AG04449 (cell line): ENCODE results near the gene ZCRB1.

Experiments
- CTCF ChIA-PET: fragments of 350-600 bp; formaldehyde crosslinking; extraction: SDS; loops from one replicate; lab custom pipeline; 2021; ENCODE audit warnings: antibody characterized with exemption; lab: Yijun Ruan, JAX
- POLR2A ChIA-PET: fragments of 400-600, 350-600 bp; formaldehyde crosslinking; extraction: SDS; loops from one replicate; lab custom pipeline; 2020; ENCODE audit warnings: antibody characterized with exemption, inconsistent platforms; lab: Yijun Ruan, JAX
- DNase-seq: peaks from one replicate; pipeline ENCODE4 v3.0.0-alpha.2; 2010; ENCODE audit warnings: low read depth, low spot score
- H3K4me3 ChIP-seq: 2 replicates; pipeline ENCODE4 v1.5.1; 2011; ENCODE audit warnings: low read depth, mild to moderate bottlenecking, control low read depth, low read length
- CTCF ChIP-seq: IDR thresholded peaks from one replicate; pipeline ENCODE4 v1.5.1; 2011; ENCODE audit warnings: mild to moderate bottlenecking, moderate library complexity, low read length, control low read depth, inconsistent platforms; ENCODE audit not compliant: insufficient read depth; ENCODE audit errors: missing control alignments

ZCRB1 gene

GRCh38 chr12:42285431-42285830 is 40.5 kb downstream of the ZCRB1 start:
- TF ChIP-seq CTCF, result no peak
- ChIA-PET CTCF (no interaction called here), POLR2A (no interaction called here)
- H3K4me3 ChIP-seq, result no peak overlapping the region
- DNase-seq, result no peak

GRCh38 chr12:42284876-42285275 is 41.0 kb downstream of the ZCRB1 start:
- H3K4me3 ChIP-seq, result no peak overlapping the region
- POLR2A ChIA-PET, result no interaction called here
- CTCF ChIA-PET, result interaction anchor here (1.0 kb wide), 1 partner anchor 10 kb away, joined by 3 read pairs; no protein-coding TSS in a partner anchor
- TF ChIP-seq CTCF, result no peak
- DNase-seq, result no peak

- no peak for TF ChIP-seq CTCF
- no peak overlapping the region for H3K4me3 ChIP-seq
- no peak for DNase-seq
- ChIA-PET CTCF (interaction anchor here (1.0 kb wide), 1 partner anchor 11 kb away, joined by 3 read pairs; no protein-coding TSS in a partner anchor), POLR2A (no interaction called here)
Measured at GRCh38 chr12:42284157-42284556, 41.7 kb downstream of the ZCRB1 start.

GRCh38 chr12:42283739-42284138 is 42.2 kb downstream of the ZCRB1 start:
- CTCF ChIA-PET, result interaction anchor here (1.8 kb wide), 1 partner anchor 89 kb away, joined by 4 read pairs; no protein-coding TSS in a partner anchor
- POLR2A ChIA-PET, result no interaction called here

GRCh38 chr12:42282294-42282693 is 43.6 kb downstream of the ZCRB1 start:
- no peak for DNase-seq
- TF ChIP-seq CTCF, result no peak
- H3K4me3 ChIP-seq, result no peak overlapping the region
- ChIA-PET POLR2A (no interaction called here), CTCF (interaction anchor here (1.8 kb wide), 1 partner anchor 90 kb away, joined by 4 read pairs; no protein-coding TSS in a partner anchor)

More at GRCh38 chr12:42283739-42284138, 42.2 kb downstream of the ZCRB1 start:
- no peak for DNase-seq
- TF ChIP-seq CTCF, result no peak
- H3K4me3 ChIP-seq, result no peak overlapping the region

GRCh38 chr12:42281844-42282243 is 44.0 kb downstream of the ZCRB1 start:
- no peak for DNase-seq
- no peak overlapping the region for H3K4me3 ChIP-seq
- ChIA-PET POLR2A (no interaction called here), CTCF (interaction anchor here (1.8 kb wide), 1 partner anchor 90 kb away, joined by 4 read pairs; no protein-coding TSS in a partner anchor)
- TF ChIP-seq CTCF, result no peak
